ENCODE measurements around the gene PRAME.
A peak's percentile ranks its signal among the peaks of the same experiment; 100 is the strongest.
"Not testable (repeated sequence)": the region's sequence is repeated elsewhere in the genome, so short reads cannot be mapped to it uniquely, and the experiment has no call there.

Gene PRAME

GRCh38 chr22:22558972-22559603, at the start of gene PRAME:
Gene PRAME (minus strand): TSS chr22:22559265. CDS start chr22:22556832, 2,433 bp downstream.
- peak; percentile 76 for DNase-seq (ENCODE audit: low read depth)

- DNase-seq (ENCODE audit: low read depth), result not testable (repeated sequence)
Observed at GRCh38 chr22:22608022-22608421, 49.0 kb upstream of the PRAME start.

- no peak for DNase-seq (ENCODE audit: low read depth)
Observed at GRCh38 chr22:22605074-22605404, 46.0 kb upstream of the PRAME start.

- no peak for DNase-seq (ENCODE audit: low read depth)
Observed at GRCh38 chr22:22604326-22605073, 45.4 kb upstream of the PRAME start.

- DNase-seq (ENCODE audit: low read depth), result no peak
Observed at GRCh38 chr22:22603470-22603947, 44.4 kb upstream of the PRAME start.

GRCh38 chr22:22600531-22601261, 41.6 kb upstream of the PRAME start:
- DNase-seq (ENCODE audit: low read depth), result no peak

- DNase-seq (ENCODE audit: low read depth), result no peak
Observed at GRCh38 chr22:22599248-22599647, 40.2 kb upstream of the PRAME start.

GRCh38 chr22:22598144-22598543, 39.1 kb upstream of the PRAME start:
- no peak for DNase-seq (ENCODE audit: low read depth)

GRCh38 chr22:22595001-22595835, 36.2 kb upstream of the PRAME start:
- DNase-seq (ENCODE audit: low read depth), result no peak

- DNase-seq (ENCODE audit: low read depth), result peak; percentile 23
Observed at GRCh38 chr22:22593964-22594656, 35.0 kb upstream of the PRAME start.

GRCh38 chr22:22593250-22593649, 34.2 kb upstream of the PRAME start:
- no peak for DNase-seq (ENCODE audit: low read depth)

- DNase-seq (ENCODE audit: low read depth), result no peak
Observed at GRCh38 chr22:22591348-22592299, 32.6 kb upstream of the PRAME start.

- no peak for DNase-seq (ENCODE audit: low read depth)
Observed at GRCh38 chr22:22590136-22590891, 31.2 kb upstream of the PRAME start.

GRCh38 chr22:22588485-22589164, 29.6 kb upstream of the PRAME start:
- no peak for DNase-seq (ENCODE audit: low read depth)

GRCh38 chr22:22587577-22588188, 28.6 kb upstream of the PRAME start:
- no peak for DNase-seq (ENCODE audit: low read depth)

- DNase-seq (ENCODE audit: low read depth), result no peak
Observed at GRCh38 chr22:22584722-22585121, 25.7 kb upstream of the PRAME start.

GRCh38 chr22:22583030-22583429, 24.0 kb upstream of the PRAME start:
- DNase-seq (ENCODE audit: low read depth), result no peak

GRCh38 chr22:22581524-22581923, 22.5 kb upstream of the PRAME start:
- DNase-seq (ENCODE audit: low read depth), result not testable (repeated sequence)

Data from activated T-cell treated with anti-CD3 and anti-CD28 coated beads for 24 hours (primary cell).